ENCODE results near the gene SPSB1.

Gene SPSB1

DNA sequence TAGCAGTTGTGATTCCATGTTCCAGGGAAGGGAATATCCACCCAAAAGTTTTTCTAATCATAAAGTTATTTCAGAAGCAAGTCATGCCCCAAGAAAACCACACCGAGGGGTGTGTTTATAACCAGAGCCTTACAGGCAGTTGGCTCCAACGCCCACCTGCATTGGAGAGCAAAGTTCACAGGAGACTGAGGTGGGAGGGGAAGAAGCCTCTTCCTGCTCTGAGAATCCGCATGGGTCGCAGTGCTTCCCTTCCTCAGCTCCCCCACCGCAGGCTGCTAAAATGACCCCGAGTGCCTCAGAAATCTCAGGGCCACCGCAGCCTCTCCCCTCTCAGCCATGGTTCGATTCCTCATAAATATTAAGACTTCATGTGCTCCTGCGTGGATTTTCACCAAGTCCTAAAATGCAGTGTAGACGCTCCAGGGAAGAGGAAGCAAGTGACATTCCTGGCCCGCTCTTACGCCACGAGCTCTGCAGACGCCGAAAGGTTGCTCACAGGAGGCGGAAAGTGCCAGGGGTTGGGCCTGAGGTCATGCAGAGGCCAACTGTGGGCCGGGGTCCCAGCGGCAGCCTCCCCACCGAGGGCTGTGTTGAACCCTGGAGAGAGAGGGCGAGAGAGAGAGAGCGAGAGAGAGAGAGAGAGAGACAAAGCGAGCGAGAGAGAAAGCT, 13.4 kb upstream of the SPSB1 start:
- DNase-seq (ENCODE audit: low read depth, low spot score), result no peak

- no peak for DNase-seq (ENCODE audit: low read depth, low spot score)
These were observed 12.5 kb upstream of the SPSB1 start for GRCh38 chr1:9280015-9280860.

DNA sequence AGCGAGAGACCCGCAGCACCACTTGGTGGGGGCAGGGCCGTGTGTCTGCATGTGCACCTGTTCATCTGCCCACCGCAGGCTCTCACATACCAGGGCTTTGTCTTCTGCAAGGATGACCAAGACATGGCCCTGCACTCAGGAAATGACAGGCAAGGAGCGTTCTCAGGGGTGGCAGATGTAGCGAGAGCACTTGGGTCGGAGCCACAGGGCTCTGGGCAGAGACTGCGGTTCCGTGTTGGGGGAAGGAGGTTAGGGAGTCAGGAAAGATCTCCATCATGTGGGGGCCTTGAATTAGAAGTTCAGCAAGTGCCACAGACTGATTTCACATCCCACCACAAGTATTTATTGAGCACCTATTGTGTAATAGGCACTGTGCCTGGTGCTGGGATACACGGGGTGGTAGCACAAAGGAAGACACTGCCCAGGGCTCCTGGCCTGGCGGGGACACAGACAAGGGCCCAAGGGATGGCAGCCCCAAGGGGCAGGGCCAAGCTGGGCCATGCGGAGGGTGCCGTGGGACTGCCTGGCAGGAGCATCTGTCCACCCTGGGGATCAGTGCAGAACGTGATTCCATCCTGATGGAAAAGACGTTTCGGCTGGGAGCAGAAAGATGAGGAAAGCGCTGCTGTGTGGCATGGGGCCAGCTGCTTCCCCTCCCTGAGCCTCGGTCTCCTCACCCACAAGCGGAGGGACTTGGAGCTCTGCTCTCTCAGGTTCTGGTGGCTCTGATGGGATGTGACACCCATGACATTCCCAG, 11.4 kb upstream of the SPSB1 start:
- no peak for DNase-seq (ENCODE audit: low read depth, low spot score)

DNA sequence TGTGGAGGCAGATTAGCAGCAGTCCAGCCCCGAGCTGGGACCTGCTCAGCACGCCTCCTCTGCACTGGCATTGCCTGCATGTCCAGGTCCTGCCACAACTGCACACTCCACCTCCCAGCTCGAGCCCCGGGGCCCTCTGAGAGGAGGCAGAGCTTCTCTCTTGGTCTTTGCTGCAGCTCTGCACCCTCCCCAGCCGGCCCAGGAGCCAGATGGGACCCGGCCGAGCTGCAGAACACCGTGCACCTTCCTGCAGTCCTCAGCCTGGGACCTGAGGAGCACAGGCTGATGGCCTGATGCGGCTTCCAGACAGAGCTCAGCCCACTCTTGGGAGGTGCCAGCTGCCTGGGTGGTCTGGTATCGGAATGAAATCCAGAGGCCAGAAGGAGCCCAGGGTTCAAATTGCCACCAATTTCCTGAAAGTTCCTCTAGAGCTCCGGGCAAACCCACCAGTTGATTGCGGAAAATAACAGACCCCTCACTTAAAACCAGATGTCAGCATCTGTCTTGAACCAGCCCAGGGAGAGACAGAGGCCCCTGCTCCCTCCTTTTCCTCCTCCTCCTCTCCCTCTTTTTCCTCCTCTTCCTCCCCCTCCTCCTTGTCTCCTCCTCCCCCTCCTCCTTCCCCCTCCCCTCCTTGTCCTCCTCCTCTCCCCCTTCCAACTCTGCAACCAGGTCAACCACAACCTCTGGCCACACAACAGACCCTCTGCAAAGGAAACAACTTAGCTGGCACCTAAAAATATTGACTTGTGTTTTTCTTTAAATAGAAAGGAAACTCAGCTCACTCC, 10.6 kb upstream of the SPSB1 start:
- no peak for DNase-seq (ENCODE audit: low read depth, low spot score)

GRCh38 chr1:9282696-9282955, 10.1 kb upstream of the SPSB1 start:
- no peak for DNase-seq (ENCODE audit: low read depth, low spot score)

GRCh38 chr1:9284061-9284460, 8.6 kb upstream of the SPSB1 start:
- DNase-seq (ENCODE audit: low read depth, low spot score), result no peak

DNA sequence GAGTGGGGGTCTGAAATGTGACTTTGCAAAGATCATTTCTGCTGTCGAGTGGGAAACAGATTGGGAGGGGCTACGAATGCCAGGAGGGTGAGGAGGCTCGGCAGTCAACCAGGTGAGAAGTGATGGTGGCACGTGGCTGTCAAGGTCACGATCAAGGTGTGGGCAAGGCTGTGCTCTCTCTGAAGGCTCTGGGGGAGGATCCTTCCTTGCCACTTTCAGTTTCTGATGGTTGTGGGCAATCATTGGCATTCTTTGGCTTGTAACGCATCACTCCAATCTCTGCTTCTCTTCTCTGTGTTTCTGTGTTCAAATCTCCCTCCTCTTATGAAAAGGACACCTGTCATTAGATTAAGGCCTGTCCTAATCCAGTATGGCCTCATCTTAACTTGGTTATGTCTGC, 6.1 kb upstream of the SPSB1 start:
- no peak for DNase-seq (ENCODE audit: low read depth, low spot score)

DNA sequence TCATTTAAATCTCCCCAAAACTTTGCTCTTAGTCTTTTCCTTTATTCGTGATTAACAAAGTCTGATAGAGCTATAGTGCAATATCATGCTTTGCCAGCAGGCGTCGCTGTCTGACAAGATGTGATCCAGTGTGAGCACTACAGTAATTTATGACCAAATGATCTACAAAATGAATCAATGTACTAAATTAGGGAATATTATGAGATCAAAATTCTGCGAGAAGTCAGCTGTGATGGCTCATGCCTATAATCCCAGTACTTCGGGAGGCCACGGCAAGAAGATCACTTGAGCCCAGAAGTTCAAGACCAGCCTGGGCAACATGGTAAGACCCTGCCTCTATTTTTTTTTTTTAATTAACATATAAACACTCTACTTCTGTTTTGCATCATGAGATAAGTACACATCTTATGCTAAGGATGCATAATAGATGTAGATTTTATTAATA, 3.6 kb upstream of the SPSB1 start:
- DNase-seq (ENCODE audit: low read depth, low spot score), result no peak

DNA sequence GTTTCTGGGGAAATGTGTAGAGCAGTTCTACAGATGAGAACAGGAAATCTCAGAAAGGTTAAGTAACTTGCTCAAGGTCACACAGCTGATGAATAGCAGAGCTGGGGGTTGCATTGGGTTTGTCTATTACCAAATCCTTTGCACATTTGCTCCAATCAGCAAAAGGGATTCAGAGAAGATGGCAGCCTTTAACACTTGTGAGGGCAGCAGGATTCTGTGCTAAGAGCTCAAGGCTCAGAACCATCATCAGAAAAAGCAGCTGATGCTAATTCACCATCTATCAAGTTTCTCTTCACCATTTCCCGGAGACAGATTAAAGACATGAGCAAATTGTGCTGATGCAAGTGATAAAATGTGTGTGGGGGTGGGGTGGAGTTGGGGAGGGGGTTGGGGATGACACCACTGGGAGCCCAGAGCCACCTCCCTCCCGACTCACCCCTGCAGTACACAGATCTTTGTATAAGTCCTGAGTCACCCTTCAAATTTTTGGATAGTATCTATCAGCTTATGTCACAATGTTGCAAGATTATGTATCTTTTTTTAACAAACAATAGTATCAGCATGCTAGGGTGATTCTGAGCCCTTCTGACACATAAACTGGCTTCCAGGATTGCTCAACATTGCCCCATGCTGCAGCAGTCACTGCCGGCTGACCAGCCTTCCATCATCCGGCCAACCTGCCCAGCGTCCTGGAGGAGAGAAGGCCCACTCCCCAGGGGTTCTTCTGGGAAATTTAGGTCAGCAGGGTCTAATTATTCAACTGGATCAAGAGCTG, 2.8 kb upstream of the SPSB1 start:
- DNase-seq (ENCODE audit: low read depth, low spot score), result no peak

- no peak for DNase-seq (ENCODE audit: low read depth, low spot score)
These were observed 757 bp upstream of the SPSB1 start for GRCh38 chr1:9291914-9292360.

GRCh38 chr1:9293241-9293532, 493 bp downstream of the SPSB1 start:
- DNase-seq (ENCODE audit: low read depth, low spot score), result no peak

- no peak for DNase-seq (ENCODE audit: low read depth, low spot score)
These were observed 1.1 kb downstream of the SPSB1 start for GRCh38 chr1:9293533-9294404.

DNA sequence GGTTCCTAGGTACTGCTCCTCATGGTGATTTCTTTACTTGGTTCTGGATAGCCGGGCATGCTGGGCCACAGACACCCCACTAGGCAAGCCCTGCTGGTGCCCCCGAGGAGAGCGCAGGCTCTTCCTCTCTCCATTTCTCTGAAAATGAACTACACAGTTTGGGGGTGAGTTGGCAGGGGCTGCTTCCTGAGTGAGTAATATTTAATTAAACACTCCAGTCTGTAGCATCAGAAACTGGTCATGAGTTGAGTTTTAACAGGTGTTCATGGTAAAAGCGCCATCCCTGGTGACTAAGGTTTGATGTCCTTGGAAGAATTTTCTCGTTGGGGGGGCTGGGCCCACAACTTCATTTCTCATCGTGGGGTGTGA, 1.7 kb downstream of the SPSB1 start:
- no peak for DNase-seq (ENCODE audit: low read depth, low spot score)

- no peak for DNase-seq (ENCODE audit: low read depth, low spot score)
These were observed 2.4 kb downstream of the SPSB1 start for GRCh38 chr1:9294910-9295636.

- no peak for DNase-seq (ENCODE audit: low read depth, low spot score)
These were observed 3.2 kb downstream of the SPSB1 start for GRCh38 chr1:9295884-9296283.

GRCh38 chr1:9296850-9297249, 4.2 kb downstream of the SPSB1 start:
- DNase-seq (ENCODE audit: low read depth, low spot score), result no peak

DNA sequence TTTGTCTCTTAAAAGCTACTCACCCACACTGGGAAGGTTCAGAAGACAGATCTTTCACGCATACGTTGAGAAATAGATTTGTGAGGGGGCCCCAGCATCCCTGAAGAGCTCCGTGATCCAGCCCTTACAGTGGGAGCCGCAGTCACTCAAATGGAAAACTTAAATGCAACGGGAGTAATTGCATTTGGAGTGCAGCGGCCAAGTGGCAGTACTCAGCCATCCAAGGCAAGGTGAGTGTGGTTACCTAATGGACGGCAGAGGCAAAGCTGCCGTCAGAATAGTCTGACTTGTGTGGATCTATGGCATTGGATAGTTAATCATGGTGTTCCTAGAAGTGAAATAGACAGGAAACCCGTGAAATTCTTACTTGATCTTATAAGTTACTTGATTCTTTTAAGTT, 5.1 kb downstream of the SPSB1 start:
- DNase-seq (ENCODE audit: low read depth, low spot score), result no peak

- no peak for DNase-seq (ENCODE audit: low read depth, low spot score)
These were observed 5.6 kb downstream of the SPSB1 start for GRCh38 chr1:9298282-9298681.

All from smooth muscle cell of the brain vasculature (primary cell).